Panc1 (cell line): ENCODE data around the gene LIMK1. TPM values are rescaled to one million over a fixed set of nuclear protein-coding genes. Genes with fewer than 3 reads are reported as not detected.

Source experiments
- ATAC-seq: fragments of 200-7000 bp; cut with Tn5 transposase; 2 replicates; pipeline ENCODE4 v1.9.1; 2020; ENCODE audit warnings: mild to moderate bottlenecking, moderate library complexity
- BruUV-seq: library from RNA; stranded (reverse); fragments of 400-500 nt; replicated peaks from 2 replicates; lab custom pipeline; 2021; lab: Mats Ljungman, UMichigan
- CTCF ChIA-PET: fragments of 300-600 bp; sonication (Branson Sonifier 250); formaldehyde crosslinking; loops from one replicate; lab custom pipeline; 2022; ENCODE audit warnings: antibody characterized with exemption; lab: Charles Lee
- POLR2A ChIA-PET: fragments of 300-600 bp; sonication (Branson Sonifier 250); formaldehyde crosslinking; loops from one replicate; lab custom pipeline; 2022; ENCODE audit warnings: antibody characterized with exemption; lab: Charles Lee
- DNase-seq: peaks from one replicate; pipeline ENCODE4 v3.0.0-alpha.2; 2010; ENCODE audit warnings: low read depth, low spot score
- H3K27ac ChIP-seq: 2 replicates; pipeline ENCODE4 v1.5.1; 2011; ENCODE audit warnings: mild to moderate bottlenecking, low read length, inconsistent platforms
- H3K27me3 ChIP-seq: fragments of 200-500 bp; sonication (Bioruptor generic); 2 replicates; pipeline ENCODE4 v1.6.0; 2014; ENCODE audit warnings: low read length, inconsistent platforms; ENCODE audit not compliant: control insufficient read depth, insufficient read depth
- H3K36me3 ChIP-seq: fragments of 200-500 bp; sonication (Bioruptor generic); 2 replicates; pipeline ENCODE4 v1.5.1; 2014; ENCODE audit warnings: inconsistent platforms, mild to moderate bottlenecking, low read length, moderate library complexity; ENCODE audit not compliant: control insufficient read depth, insufficient read depth
- H3K4me1 ChIP-seq: 2 replicates; pipeline ENCODE4 v1.5.1; 2011; ENCODE audit warnings: inconsistent platforms, mild to moderate bottlenecking, low read length, moderate library complexity; ENCODE audit not compliant: control insufficient read depth, insufficient read depth
- H3K4me3 ChIP-seq, 2 experiments: 2 replicates each; pipeline ENCODE4 v1.5.1; 2011 to 2012; ENCODE audit warnings: low read depth in 2 of 2, low read length in 2 of 2, mild to moderate bottlenecking in 2 of 2, inconsistent platforms in 1 of 2, moderate library complexity in 1 of 2
- H3K9me3 ChIP-seq: fragments of 200-500 bp; sonication (Bioruptor generic); 2 replicates; pipeline ENCODE4 v1.5.1; 2014; ENCODE audit warnings: low read depth, mild to moderate bottlenecking, inconsistent platforms, low read length, moderate library complexity; ENCODE audit not compliant: control insufficient read depth, insufficient read depth
- CTCF ChIP-seq: fragments of 450-650 bp; IDR thresholded peaks from 2 replicates; pipeline ENCODE4 v1.5.1; 2017; ENCODE audit warnings: mild to moderate bottlenecking
- POLR2AphosphoS5 ChIP-seq: IDR thresholded peaks from 2 replicates; pipeline ENCODE4 v1.6.1; 2012; ENCODE audit warnings: mild to moderate bottlenecking, low read depth, low read length, moderate library complexity
- REST ChIP-seq, 2 experiments: IDR thresholded peaks; 2 replicates each; pipeline ENCODE4 v1.6.1; 2011 to 2012; ENCODE audit warnings: low read depth in 2 of 2, control low read depth in 1 of 2, low read length in 1 of 2, mild to moderate bottlenecking in 1 of 2, moderate library complexity in 1 of 2; ENCODE audit not compliant: insufficient read depth in 1 of 2
- SIN3A ChIP-seq: IDR thresholded peaks from 2 replicates; pipeline ENCODE4 v1.6.1; 2012; ENCODE audit warnings: low read depth, mild to moderate bottlenecking, low read length, moderate library complexity, borderline replicate concordance; ENCODE audit not compliant: insufficient read depth
- TCF7L2 ChIP-seq: IDR thresholded peaks from 2 replicates; pipeline ENCODE4 v1.6.1; 2011; ENCODE audit warnings: mild to moderate bottlenecking, low read depth, low read length, inconsistent platforms
- in situ Hi-C: cut with HindIII; loops from 2 replicates; pipeline ENCODE4 v1.10.0; 2016; ENCODE audit warnings: low sequenced_read_pairs, low pct_unique_long_range_greater_than_20kb
- intact Hi-C: fragments of 100-400 bp; cut with micrococcal nuclease; formaldehyde crosslinking; loops from one replicate; pipeline ENCODE4 v1.10.0; 2022; ENCODE audit not compliant: unreplicated experiment
- total RNA-seq: library from RNA; stranded (reverse); gene quantifications from one replicate; pipeline ENCODE4 v1.2.1, GENCODE V29; 2021; ENCODE audit not compliant: unreplicated experiment

LIMK1 gene
- total RNA-seq, 1 experiment from 2014 or later = 59.6 TPM

GRCh38 chr7:74057216-74057925 lies 26.2 kb upstream of the LIMK1 start:
- DNase-seq (no peak), ATAC-seq (no peak)
- ChIA-PET POLR2A (no interaction called here), CTCF (interaction anchor here (0.7 kb wide), 1 partner anchor 193 kb away, joined by 3 read pairs; no protein-coding TSS in a partner anchor)
- BruUV-seq = no TSS peak
- no peak overlapping the region for H3K4me3 ChIP-seq
- in situ Hi-C loops = no loop called here
- peaks cover 2% of the 10 kb centered on the region; the same call in 1 of the 2 replicates for H3K27me3 ChIP-seq
- H3K4me1 ChIP-seq = peaks cover 10% of the 10 kb centered on the region; the same call in 1 of the 2 replicates
- TF ChIP-seq REST (IDR thresholded peaks at IDR 0.05; ENCODE audit: insufficient read depth in 1 of 2, low read depth in 2 of 2, low read length in 1 of 2) (no peak), SIN3A (no peak), POLR2AphosphoS5 (no peak), TCF7L2 (no peak), CTCF (no peak)
- intact Hi-C loops = no loop called here
- H3K27ac ChIP-seq = no peak overlapping the region
- H3K36me3 ChIP-seq = no peaks in the 10 kb centered on the region
- no peaks in the 10 kb centered on the region for H3K9me3 ChIP-seq

GRCh38 chr7:74057987-74058386 lies 25.6 kb upstream of the LIMK1 start:
- intact Hi-C loops (no loop called here), in situ Hi-C loops (no loop called here)
- DNase-seq (no peak), ATAC-seq (no peak)
- H3K4me1 ChIP-seq = peaks cover 10% of the 10 kb centered on the region; the same call in 1 of the 2 replicates
- no peak for TF ChIP-seq SIN3A
- no peak for TF ChIP-seq TCF7L2
- TF ChIP-seq REST (IDR thresholded peaks at IDR 0.05; ENCODE audit: insufficient read depth in 1 of 2, low read depth in 2 of 2, low read length in 1 of 2) = no peak
- no peak for TF ChIP-seq POLR2AphosphoS5
- TF ChIP-seq CTCF = no peak
- ChIA-PET CTCF (no interaction called here), POLR2A (no interaction called here)
- BruUV-seq = no TSS peak
- H3K27ac ChIP-seq = no peak overlapping the region
- H3K36me3 ChIP-seq = no peaks in the 10 kb centered on the region
- H3K4me3 ChIP-seq = no peak overlapping the region
- H3K9me3 ChIP-seq = no peaks in the 10 kb centered on the region
- no peaks in the 10 kb centered on the region for H3K27me3 ChIP-seq
